ENCODE results near the gene ADM5. TPM values are rescaled to one million over a fixed set of nuclear protein-coding genes. Genes with fewer than 3 reads are reported as not detected.

ADM5 gene
- total and polyA plus RNA-seq, 10 of the 15 experiments (the other 5 are each of a cell fraction or from before 2014, with no cell fraction given): 0.05 to 6.0 (median 1.2) TPM; not detected in 1

DNA sequence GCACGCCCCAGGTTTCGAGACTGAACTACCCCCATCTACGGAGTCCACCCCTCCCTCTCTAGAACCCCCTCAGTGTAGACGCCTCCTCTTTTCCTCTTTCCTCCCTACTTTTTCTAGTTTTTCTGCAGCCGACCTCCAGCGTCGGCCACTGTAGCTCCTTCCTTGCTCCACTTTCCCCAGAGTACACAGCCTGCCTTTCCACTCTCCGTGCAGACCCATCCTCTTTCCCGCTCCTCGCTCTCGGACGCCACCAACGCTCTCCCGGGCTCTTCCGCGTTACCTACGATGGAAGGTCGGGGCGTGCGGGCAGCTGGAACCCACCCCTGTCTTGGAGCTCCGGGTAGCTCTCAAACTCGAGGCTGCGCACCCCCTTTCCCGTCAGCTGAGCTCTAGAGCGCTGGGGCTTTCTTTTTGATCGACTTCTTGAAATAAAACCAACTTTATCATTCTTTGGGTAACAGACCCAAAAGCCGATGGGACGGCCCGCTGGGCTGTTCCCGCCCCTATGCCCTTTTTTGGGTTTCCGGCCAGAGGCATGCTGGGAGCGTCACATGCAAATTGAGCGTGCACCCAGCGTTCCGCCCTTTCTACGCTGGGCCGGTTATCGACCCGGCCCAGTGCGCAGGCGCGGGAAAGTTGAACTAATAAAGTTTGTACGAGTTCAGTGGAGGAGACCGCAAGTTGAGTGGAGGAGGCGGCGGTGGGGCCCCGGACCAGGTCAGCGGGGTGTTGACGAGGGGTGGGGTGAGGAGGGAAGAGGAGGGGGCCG, 23.9 kb upstream of the ADM5 start, which contains the start of the genes BCL2L12 and IRF3 (continued):
- TF ChIP-seq, protein P1, sequence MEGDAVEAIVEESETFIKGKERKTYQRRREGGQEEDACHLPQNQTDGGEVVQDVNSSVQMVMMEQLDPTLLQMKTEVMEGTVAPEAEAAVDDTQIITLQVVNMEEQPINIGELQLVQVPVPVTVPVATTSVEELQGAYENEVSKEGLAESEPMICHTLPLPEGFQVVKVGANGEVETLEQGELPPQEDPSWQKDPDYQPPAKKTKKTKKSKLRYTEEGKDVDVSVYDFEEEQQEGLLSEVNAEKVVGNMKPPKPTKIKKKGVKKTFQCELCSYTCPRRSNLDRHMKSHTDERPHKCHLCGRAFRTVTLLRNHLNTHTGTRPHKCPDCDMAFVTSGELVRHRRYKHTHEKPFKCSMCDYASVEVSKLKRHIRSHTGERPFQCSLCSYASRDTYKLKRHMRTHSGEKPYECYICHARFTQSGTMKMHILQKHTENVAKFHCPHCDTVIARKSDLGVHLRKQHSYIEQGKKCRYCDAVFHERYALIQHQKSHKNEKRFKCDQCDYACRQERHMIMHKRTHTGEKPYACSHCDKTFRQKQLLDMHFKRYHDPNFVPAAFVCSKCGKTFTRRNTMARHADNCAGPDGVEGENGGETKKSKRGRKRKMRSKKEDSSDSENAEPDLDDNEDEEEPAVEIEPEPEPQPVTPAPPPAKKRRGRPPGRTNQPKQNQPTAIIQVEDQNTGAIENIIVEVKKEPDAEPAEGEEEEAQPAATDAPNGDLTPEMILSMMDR (IDR thresholded peaks at IDR 0.05 in 2 of 3, conservative IDR thresholded peaks at IDR 0.05 in 1 of 3; ENCODE audit: control insufficient read depth in 2 of 3, extremely low read depth in 1 of 3, insufficient read depth in 1 of 3, low read depth in 3 of 3, low read length in 3 of 3): no peak; a peak in 1 of 6 replicates
- TF ChIP-seq CUX1 (IDR thresholded peaks at IDR 0.05; ENCODE audit: insufficient replicate concordance, low read depth, low read length): no peak
- TF ChIP-seq BMI1 (IDR thresholded peaks at IDR 0.05; ENCODE audit: borderline replicate concordance): no peak
- TF ChIP-seq IKZF2 (IDR thresholded peaks at IDR 0.05): no peak; a peak in 1 of 4 replicates
- TF ChIP-seq MAX (IDR thresholded peaks at IDR 0.05; ENCODE audit: low read depth, low read length): no peak; the same call in 1 of the 2 replicates
- no peak for TF ChIP-seq CHD4 (IDR thresholded peaks at IDR 0.05)
- no peak for TF ChIP-seq CBX5 (IDR thresholded peaks at IDR 0.05; ENCODE audit: low read depth)
- TF ChIP-seq, protein P2, sequence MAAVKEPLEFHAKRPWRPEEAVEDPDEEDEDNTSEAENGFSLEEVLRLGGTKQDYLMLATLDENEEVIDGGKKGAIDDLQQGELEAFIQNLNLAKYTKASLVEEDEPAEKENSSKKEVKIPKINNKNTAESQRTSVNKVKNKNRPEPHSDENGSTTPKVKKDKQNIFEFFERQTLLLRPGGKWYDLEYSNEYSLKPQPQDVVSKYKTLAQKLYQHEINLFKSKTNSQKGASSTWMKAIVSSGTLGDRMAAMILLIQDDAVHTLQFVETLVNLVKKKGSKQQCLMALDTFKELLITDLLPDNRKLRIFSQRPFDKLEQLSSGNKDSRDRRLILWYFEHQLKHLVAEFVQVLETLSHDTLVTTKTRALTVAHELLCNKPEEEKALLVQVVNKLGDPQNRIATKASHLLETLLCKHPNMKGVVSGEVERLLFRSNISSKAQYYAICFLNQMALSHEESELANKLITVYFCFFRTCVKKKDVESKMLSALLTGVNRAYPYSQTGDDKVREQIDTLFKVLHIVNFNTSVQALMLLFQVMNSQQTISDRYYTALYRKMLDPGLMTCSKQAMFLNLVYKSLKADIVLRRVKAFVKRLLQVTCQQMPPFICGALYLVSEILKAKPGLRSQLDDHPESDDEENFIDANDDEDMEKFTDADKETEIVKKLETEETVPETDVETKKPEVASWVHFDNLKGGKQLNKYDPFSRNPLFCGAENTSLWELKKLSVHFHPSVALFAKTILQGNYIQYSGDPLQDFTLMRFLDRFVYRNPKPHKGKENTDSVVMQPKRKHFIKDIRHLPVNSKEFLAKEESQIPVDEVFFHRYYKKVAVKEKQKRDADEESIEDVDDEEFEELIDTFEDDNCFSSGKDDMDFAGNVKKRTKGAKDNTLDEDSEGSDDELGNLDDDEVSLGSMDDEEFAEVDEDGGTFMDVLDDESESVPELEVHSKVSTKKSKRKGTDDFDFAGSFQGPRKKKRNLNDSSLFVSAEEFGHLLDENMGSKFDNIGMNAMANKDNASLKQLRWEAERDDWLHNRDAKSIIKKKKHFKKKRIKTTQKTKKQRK (IDR thresholded peaks at IDR 0.05; ENCODE audit: low read depth, low read length): no peak
- no peak for TF ChIP-seq ZNF217 (IDR thresholded peaks at IDR 0.05)
- TF ChIP-seq FOXK2 (IDR thresholded peaks at IDR 0.05): peak; percentile 6; the same call in 1 of the 2 replicates
- TF ChIP-seq, protein P3, sequence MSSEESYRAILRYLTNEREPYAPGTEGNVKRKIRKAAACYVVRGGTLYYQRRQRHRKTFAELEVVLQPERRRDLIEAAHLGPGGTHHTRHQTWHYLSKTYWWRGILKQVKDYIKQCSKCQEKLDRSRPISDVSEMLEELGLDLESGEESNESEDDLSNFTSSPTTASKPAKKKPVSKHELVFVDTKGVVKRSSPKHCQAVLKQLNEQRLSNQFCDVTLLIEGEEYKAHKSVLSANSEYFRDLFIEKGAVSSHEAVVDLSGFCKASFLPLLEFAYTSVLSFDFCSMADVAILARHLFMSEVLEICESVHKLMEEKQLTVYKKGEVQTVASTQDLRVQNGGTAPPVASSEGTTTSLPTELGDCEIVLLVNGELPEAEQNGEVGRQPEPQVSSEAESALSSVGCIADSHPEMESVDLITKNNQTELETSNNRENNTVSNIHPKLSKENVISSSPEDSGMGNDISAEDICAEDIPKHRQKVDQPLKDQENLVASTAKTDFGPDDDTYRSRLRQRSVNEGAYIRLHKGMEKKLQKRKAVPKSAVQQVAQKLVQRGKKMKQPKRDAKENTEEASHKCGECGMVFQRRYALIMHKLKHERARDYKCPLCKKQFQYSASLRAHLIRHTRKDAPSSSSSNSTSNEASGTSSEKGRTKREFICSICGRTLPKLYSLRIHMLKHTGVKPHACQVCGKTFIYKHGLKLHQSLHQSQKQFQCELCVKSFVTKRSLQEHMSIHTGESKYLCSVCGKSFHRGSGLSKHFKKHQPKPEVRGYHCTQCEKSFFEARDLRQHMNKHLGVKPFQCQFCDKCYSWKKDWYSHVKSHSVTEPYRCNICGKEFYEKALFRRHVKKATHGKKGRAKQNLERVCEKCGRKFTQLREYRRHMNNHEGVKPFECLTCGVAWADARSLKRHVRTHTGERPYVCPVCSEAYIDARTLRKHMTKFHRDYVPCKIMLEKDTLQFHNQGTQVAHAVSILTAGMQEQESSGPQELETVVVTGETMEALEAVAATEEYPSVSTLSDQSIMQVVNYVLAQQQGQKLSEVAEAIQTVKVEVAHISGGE (CRISPR knock-in tag; IDR thresholded peaks at IDR 0.05): no peak
- TF ChIP-seq NFXL1 (IDR thresholded peaks at IDR 0.05; ENCODE audit: borderline replicate concordance): no peak
- no peak for TF ChIP-seq STAT3 (IDR thresholded peaks at IDR 0.05; ENCODE audit: low read depth, low read length)
- no peak for TF ChIP-seq SPI1 (IDR thresholded peaks at IDR 0.05; ENCODE audit: borderline replicate concordance, insufficient read depth, low read depth, low read length)
